GM19397 (cell line): ENCODE measurements around the gene MRPS34.
"Not testable (repeated sequence)": the region's sequence is repeated elsewhere in the genome, so short reads cannot be mapped to it uniquely, and the experiment has no call there.

Source experiments
- ATAC-seq: cut with Tn5 transposase; IDR thresholded peaks from one replicate; pipeline ENCODE4 v1.9.1; 2021; ENCODE audit warnings: mild to moderate bottlenecking, moderate library complexity; ENCODE audit not compliant: unreplicated experiment

MRPS34 gene

DNA sequence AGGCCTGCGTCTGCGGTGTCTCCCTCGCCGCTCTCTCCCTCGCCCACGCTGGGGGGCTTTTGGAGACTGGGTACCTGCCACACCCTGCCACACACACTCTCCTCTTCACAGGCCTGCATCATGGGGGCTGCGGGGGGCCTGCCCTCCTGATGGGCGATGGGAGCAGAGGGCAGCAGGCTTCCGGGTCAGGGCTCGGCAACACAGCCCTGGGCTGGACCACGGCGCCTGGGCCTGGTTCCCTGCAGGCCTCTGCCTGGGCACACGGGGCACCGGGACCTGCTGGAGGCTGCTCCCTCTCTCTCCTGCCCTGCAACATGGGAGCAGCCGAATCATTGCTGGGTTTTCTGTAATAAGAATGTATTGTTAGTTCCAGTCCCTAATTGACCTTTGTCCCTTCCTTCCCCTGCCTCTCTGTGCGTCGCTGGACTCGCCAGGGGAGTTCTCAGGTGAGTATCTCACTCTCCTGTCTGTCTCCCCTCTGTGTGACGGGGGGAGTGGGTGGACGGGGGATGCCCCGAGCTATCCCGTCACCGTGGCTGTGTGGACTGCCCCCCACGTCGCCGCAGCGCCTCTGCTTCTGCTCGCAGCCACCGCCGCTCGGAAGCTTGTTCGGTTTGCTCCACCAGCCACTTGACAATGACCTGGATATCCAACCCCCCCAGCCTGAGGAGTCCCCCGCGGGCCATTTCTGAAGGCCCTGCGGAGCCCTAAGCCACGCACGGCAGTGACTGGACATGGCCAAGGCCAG, 15.0 kb downstream of the MRPS34 start:
- no peak for ATAC-seq

DNA sequence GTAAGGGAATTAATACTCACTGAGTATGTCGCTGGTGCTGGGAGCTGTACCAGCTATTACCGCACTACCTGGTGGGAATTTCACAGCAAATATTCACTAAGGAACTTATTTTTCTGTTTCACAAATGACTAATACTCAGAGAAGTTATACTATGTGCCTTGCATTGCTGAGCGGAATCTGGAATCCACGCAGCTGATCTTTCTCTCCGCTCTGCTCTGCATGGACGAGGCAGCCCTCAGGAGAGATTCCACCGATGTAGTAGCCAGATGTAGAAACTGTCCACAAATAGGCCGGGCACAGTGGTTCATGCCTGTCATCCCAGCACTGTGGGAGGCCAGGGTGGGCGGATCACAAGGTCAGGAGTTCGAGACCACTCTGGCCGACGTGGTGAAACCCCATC, 18.7 kb downstream of the MRPS34 start:
- ATAC-seq, result no peak

DNA sequence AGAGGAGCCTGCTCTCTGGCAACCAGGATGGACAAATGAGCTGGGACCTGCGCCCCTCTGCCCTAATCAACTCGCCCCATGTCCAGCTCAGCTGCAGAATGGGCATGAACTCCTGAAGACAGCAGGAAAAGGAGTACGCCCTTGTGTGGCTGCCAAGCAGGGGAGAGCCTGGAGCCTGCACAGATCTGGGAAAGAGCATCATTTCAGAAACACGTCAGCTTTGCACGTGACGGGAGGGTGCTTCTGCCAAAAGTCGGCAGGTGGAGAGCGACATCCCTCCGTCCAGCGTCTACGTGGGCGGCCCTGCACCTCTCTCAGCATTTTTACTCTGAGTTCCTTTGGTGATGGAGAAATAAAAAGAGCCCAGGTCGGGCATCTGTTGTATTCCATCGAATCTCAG, 20.1 kb downstream of the MRPS34 start:
- no peak for ATAC-seq

DNA sequence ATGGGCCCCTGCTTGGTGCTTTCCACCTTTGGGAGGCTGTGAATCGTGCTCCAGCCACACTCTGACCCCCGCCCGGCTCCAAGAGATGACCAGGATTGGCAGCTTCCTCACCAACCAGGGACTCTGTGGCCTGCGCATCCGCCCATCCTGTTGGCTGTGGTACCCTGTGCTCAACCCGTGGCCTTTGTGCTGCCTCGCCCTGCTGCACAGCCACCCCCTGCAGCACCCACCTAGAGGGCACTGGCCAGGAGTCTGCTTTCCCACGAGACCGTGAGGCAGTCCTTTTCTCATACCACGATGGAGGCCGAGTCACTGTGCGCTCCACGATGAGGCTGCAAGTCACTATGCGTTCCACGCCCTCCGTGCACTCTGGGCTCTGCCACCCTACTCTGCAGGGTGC, 21.0 kb downstream of the MRPS34 start:
- ATAC-seq, result no peak

DNA sequence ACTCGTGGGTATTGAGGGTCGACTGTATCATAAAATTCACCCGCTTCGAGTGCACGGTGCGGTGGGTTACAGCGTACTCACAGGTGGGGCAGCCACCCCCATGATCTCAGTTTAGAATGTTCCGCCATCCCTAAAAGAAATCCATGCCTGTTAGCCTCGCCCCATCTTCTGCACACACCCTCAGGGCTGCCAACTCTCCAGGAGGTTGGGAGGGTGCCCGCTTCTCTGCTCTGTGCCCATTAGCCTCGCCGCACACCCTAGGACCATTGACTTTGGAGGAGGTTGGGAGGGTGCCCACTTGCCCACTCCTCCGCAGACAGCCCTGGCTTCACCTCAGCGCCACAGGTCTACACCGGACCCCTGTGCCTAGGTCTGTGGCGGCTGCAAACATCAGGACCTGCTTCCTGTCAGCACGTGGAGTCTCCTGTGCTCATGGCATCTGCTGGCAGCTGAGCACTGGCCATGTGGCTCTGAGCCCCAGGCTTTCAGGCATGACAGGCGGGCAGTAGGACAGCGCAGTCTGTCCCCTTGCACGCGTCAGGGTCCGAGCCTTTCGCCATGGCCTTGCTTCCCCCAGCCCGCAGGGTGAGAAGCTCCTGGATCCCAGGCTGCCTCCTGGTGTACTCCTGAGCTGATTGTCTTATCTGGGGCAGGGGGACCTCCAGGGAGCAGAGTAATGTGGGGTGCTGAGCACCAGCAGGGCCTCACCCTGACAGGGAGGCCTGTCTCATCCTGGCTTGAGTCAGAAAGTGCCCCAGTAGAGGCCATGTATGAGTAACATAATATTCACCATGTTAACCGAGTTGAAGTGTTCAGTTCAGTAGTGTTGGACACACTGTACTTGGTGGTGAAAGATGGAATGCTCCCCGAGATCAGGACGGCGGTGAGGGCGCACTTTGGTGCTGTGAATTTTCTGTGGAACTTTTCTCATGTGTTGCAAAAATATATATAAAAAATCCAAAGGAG, 23.5 kb downstream of the MRPS34 start:
- no peak for ATAC-seq

DNA sequence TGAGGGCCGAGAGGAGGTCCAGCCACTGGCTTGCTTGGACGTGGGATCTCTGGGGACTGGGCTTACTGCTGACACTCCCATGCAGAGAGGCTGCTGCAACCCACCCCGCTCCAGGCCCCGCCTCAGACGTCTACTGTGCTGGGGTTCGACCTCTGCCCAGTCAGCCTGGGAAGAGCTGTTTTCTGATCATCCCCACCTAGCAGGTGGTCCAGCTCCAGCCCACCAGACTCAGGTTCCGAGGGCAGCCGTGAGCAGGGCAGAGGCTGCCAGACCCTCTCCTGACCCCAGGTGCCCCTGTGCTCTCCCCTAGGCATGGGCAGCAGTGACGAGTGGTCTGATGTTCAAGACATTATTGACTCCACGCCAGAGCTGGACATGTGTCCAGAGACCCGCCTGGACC, 25.0 kb downstream of the MRPS34 start:
- ATAC-seq, result no peak

DNA sequence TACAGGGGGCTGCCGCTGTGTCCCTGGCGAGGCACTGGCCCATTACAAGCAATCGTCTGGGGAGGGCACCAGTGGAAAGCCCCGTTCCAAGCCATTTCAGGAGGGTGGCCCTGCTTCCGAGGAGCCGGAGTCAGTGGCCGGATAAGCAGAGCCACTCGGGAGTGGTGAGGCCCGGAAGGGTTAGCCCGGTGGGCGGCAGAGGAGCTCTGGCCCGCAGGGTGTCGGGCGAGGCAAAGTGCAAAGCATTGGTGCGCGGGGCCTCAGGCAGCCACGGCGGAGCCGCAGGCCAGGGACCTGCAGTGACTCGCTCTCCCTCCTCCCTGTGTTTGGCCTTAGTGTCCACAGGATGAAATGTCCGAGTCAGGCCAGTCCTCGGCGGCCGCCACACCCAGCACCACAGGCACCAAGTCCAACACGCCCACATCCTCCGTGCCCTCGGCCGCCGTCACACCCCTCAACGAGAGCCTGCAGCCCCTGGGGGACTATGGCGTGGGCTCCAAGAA, 26.2 kb downstream of the MRPS34 start:
- no peak for ATAC-seq

DNA sequence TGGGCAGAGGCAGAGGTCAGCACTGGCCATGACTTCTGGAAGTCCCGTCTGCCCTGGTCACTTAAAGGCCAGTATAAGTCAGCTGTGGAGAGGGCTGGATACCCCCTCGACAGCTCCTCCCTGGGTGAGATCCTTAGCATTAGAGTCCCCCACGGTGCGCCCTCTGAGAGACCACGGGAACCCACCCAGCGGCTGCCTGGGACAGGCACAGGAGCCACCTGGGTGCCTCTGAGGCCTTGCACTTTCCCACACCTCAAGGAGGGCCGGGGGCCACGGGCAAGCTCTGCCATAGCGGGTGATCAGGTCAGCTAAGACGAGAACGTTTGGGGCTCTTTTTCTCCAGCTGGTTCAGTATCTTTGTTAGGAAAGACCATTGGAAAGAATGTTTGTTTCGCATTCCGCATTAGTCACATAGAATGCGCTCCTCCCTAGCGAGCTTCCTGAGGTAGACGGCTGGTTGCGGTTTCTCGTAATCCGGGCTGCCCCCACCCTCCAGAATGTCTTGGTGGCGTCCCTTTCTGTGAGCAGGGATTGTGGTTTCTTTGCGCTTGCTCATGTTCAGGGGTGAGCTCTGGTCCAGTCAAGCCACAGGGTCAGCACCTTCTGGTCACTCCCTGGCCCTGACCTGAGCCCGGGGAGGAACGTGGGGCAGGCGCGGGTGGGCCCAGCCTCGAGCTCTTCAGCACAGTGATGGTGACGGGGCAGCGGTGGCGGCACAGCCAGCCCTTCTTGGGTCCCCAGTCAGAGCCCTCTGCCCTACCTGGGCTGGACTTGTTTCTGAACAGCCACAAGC, 26.8 kb downstream of the MRPS34 start:
- ATAC-seq, result no peak

DNA sequence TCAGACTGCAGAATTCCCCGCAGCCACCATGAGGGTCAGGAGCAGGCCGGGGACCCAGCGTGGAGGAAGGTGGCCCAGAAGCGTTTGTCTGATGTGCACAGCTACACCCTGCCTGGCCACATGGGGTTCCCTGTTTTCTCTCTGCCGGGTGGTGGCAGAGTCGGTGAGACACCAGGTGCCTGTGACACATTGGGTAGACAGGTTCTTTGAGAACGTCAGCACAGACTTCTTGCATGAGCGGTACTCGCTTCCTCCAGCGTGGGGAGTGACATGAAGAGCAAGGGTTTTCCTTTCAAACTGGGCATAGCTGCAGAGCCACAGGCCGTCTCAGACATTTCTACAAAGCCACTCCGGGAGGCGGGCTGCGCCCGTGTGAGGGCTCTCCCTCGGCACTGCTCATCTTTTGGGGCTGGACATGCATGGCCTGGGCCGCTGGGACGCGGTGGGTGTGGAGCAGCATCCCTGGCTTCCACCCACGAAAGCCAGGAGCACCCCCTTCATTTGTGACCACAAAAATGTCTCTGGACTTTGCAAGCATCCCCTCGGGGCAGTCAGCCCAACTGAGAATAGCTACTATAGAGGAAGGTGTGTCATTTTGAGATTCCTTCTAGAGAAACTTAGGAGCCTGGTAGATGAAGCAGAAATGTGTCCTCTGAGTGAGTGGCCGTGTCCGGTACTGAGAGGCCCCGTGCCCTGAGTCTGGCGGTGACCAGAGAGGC, 27.6 kb downstream of the MRPS34 start:
- no peak for ATAC-seq

DNA sequence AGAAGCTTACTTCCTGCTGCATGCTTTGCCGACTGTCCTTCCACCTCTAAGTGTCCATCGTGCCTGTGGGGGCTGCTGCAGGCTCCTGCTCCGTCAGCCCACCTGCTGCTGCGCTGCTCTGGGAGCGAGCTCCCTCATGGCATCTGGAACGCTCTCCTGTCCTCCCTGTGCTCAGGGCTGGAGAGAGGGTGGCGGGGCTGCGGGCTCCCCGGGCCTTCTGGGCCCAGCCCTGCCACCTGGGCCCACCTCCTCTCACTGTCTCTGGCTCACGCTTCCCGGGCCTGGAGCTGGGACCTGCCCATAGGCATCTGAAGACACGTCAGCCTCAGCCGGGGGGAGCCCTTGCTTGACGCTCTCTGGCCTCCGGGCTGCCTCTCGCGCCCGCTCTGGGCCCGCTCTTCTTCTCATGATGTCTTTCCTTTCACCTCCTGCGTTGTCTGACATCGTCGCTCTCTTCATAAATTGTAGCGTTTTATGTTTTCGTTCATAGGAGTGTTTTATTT, 28.5 kb downstream of the MRPS34 start:
- no peak for ATAC-seq

DNA sequence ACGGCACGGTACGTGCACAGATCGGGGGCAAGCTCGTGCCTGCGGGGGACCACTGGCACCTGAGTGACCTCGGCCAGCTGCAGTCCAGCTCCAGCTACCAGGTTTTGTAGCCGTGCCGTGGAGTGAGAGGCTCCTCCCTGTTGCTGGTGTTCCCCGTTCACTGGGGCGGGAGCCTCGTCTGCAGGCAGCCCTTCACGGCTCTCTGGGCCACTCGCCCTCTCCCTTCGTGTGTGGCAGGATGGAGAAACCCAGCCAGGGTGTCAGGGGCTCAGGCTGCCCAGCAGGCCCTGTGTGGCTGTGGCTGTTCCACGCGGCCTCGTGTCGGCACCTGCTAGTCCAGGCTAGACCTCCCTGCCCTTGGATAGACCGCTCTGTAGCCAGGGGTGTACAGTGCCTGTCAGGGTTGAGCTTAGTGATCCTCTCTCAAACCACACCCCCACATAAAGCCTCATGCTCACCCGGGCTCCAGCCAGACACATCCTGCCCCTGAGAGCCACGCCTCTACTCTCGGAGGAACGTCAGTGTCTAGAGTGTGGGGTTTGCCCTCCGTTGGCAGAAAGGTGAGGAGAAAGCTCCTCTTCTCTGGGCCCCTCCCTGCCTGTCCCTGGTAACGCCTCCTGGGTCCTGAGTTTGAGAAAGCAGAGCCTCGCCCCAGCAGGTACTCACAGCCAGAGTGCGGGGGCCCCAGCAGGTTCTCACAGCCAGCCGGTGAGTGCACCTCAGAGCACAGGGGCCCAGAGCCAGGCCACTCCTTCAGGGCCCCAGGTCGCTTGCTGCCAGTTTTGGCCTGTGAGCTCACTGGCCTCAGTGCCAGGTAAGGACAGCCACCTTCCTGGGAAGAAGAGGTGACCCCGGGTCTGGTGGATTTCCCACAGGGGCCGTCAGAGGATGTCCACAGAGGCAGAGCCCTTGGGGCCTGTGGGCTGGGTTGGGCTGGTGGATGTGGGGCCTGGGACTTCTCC, 29.3 kb downstream of the MRPS34 start:
- no peak for ATAC-seq

DNA sequence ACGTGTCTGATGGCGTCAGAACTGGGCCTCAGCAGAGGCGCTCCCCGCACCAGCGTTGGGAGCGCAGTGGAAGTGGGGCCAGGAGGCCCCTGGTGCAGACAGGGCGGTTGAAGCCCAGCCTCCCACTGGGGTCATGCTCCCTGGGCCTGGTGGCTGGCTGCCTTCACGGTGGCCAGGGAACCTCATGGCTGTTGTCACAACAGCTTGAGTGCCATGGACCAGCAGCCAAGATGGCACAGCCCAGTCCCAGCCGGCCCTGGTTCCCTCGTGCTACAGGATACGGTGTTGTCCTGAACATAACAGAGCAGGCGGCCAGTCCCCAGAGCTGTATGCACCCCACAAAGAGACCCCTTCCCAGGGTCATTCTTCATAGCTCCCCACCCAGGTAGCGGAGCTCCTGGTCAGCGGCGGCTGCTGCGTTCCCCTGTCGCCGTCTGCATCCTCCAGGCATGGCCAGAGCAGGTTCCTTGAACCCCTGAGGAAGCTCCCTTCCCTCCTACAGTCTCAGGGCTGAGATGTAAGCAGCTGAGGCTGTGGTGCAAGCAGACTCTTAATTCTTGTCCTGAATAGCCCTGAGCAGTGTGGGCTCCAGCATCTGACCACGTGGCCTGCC, 31.3 kb downstream of the MRPS34 start:
- no peak for ATAC-seq

DNA sequence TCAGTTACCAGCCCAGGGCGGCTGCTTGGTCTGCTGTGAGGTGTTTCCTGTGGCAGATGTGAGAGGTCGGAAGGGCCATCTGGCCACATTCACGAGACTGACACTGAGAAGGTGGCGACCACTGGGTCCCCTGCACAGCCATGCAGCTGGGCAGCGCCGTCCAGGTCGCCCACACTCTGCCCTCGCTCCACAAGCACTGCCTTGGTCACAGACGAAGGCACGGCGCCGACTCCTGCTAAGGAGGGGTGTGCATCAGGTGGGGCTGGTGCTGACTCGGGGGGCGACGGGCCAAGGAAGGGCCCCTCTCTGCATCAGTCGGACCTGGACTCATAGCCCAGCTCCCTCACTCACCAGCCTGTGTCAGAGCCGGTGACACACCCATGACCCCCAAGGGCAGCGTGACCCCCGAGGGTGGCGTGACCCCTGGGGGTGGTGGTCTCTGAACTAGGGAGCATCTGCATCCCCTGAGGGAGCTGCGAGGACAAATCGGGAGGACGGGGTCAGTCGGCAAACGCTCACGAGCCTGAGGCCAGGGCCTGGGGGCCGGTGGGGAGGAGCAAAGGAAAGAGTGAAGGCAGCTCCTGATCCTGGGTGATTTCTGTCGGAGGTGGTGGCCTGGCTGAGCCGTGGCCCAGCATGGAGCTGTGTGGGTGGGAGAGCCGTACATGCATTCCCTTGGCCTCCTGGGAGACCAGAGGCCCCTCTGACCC, 32.0 kb downstream of the MRPS34 start:
- no peak for ATAC-seq

DNA sequence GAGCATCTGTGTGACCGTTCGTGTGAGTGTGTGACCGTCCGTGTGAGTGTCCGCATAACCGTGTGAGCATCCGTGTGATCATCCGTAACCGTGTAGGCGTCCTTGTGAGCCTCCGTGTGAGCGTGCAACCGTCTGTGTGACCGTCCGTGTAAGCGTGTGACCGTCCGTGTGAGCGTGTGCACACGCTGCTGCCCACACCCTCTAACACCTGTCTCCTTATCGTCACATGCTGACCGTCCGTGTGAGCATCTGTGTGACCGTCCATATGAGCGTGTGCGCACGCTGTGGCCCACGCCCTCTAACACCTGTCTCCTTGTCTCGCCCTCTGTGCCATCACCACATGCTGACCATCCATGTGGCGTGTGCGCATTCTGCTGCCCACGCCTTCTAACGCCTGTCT, 32.7 kb downstream of the MRPS34 start:
- no peak for ATAC-seq

DNA sequence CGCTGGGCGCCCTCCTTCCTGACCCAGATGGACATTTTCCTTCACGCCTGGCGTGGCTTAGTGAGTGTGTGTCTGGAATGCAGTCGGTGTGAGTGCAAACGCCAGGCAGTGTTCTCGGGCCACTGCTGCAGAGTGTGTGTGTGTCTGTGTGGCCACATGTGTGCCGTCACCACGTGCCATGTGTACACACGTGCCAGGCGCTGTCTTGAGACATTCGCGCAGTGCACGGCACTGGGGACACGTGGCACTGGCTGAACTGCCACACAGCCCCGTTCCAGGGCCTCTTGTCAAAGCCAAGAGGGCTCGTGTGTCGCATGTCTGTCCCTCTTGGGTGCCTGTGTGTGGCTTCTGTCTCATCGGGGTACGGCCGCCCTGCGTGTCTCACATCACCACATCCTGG, 38.1 kb downstream of the MRPS34 start:
- no peak for ATAC-seq

DNA sequence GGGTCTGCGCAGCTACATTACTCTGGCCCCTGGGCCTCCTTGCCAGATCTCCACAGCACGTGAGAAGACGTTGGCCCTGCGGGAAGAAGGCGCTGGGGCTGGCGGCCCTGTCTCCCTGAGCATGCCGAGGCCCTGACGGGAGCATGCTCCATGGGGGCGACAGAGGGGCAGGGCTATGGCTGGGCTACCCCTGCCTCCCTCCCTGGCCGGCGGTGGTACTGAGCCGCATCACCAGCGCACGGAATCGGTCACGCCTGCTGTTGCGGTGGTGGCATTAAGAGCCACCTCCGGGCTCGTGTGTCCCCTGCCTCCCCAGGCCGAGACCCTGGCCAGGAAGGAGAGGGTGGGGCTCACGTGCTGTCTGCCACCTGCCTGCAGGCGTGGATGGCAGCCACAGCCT, 38.8 kb downstream of the MRPS34 start:
- ATAC-seq, result no peak

DNA sequence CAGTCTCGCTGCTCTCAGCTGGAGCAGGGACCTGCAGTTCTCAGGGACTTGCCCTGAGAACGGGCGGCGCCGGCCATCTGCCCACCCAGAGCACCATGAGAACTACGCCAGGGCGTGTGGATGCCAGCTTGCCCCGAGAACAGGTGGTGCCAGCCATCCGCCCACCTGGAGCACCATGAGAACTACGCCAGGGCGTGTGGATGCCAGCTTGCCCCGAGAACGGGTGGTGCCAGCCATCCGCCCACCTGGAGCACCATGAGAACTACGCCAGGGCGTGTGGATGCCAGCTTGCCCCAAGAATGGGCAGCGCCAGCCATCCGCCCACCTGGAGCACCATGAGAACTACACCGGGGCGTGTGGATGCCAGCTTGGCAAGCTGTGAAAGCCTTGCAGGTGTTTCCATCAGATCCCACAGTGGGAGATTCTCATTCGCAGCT, 40.4 kb downstream of the MRPS34 start:
- not testable (repeated sequence) for ATAC-seq

DNA sequence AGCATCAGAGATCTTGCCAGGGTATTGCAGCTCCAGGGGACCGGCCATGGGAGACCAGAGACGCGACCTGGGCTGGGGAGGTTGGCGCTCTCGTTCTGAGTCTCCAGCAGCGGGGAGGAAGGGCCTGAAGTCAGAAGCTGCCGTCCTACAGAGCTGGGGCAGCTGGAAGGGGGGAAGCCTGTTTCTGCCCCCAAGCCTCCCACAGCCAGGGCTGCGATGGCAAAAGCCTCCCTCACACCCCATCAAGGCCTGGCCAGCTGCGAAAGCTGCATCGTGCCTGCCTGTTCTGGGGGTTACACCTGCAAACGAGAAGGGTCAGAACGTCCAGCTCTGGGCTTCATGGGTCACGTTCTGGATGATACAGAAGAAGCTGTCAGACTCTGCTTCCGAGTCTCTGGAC, 40.9 kb downstream of the MRPS34 start:
- ATAC-seq, result no peak
